Ramos (cell line): ENCODE data around the gene FOXE1.

Experiments used
- in situ Hi-C: fragments of 300-500 bp; cut with MboI; formaldehyde crosslinking; loops from one replicate; pipeline ENCODE4 v1.14.3; 2022; ENCODE audit warnings: low sequenced_read_pairs; ENCODE audit not compliant: unreplicated experiment

Gene FOXE1

GRCh38 chr9:97847474-97848214, 5.4 kb upstream of the FOXE1 start:
- in situ Hi-C loops = no loop called here

- in situ Hi-C loops = no loop called here
These were observed 4.9 kb upstream of the FOXE1 start for GRCh38 chr9:97848215-97848479.

- in situ Hi-C loops = no loop called here
These were observed 4.4 kb upstream of the FOXE1 start for GRCh38 chr9:97848480-97849237.

GRCh38 chr9:97849980-97850379, 3.0 kb upstream of the FOXE1 start:
- in situ Hi-C loops = no loop called here

- in situ Hi-C loops = no loop called here
These were observed 2.1 kb upstream of the FOXE1 start for GRCh38 chr9:97850746-97851445.

- in situ Hi-C loops = no loop called here
These were observed 1.6 kb upstream of the FOXE1 start for GRCh38 chr9:97851446-97851883.

- in situ Hi-C loops = no loop called here
These were observed 1.0 kb upstream of the FOXE1 start for GRCh38 chr9:97852001-97852398.

- in situ Hi-C loops = no loop called here
These were observed 499 bp upstream of the FOXE1 start for GRCh38 chr9:97852399-97853055.

- in situ Hi-C loops = no loop called here
These were observed 1.0 kb downstream of the FOXE1 start for GRCh38 chr9:97853844-97854695.

- in situ Hi-C loops = no loop called here
These were observed 1.9 kb downstream of the FOXE1 start for GRCh38 chr9:97854696-97855485.

- in situ Hi-C loops = no loop called here
These were observed 2.5 kb downstream of the FOXE1 start for GRCh38 chr9:97855486-97855875.

- in situ Hi-C loops = no loop called here
These were observed 2.9 kb downstream of the FOXE1 start for GRCh38 chr9:97855899-97856298.

GRCh38 chr9:97856857-97857605, 4.0 kb downstream of the FOXE1 start:
- in situ Hi-C loops = no loop called here

- in situ Hi-C loops = no loop called here
These were observed 4.8 kb downstream of the FOXE1 start for GRCh38 chr9:97857606-97858392.

- in situ Hi-C loops = no loop called here
These were observed 5.3 kb downstream of the FOXE1 start for GRCh38 chr9:97858393-97858713.

- in situ Hi-C loops = no loop called here
These were observed 5.8 kb downstream of the FOXE1 start for GRCh38 chr9:97858826-97859225.

- in situ Hi-C loops = no loop called here
These were observed 6.3 kb downstream of the FOXE1 start for GRCh38 chr9:97859346-97859745.
